Tibial artery (tissue), 4 donors: ENCODE data around the gene GIMAP7.
A peak's percentile ranks its signal among the peaks of the same experiment; 100 is the strongest.

ENCODE experiments used
- DNase-seq, 2 donors: peaks; one replicate each; pipeline ENCODE4 v3.0.0-alpha.2; 2019
- H3K27ac ChIP-seq, 2 donors: fragments of 200-600 bp; sonication (generic) in 1 of 2; 1 replicate in 1 of 2; 2 replicates in 1 of 2; pipeline ENCODE4 v1.5.1; 2018 to 2019; ENCODE audit warnings: mild to moderate bottlenecking in 1 of 2
- H3K27me3 ChIP-seq, 2 donors: fragments of 200-600 bp; sonication (generic) in 1 of 2; one replicate each; pipeline versions ENCODE4 v1.5.1 to v1.6.0; 2016 to 2019
- H3K36me3 ChIP-seq, 3 donors: fragments of 200-600 bp; sonication (generic) in 2 of 3; one replicate each; pipeline ENCODE4 v1.5.1; 2016 to 2019; ENCODE audit warnings: mild to moderate bottlenecking in 2 of 3
- H3K4me1 ChIP-seq, 4 donors: fragments of 200-600 bp; sonication (generic) in 2 of 4; 1 replicate in 3 of 4; 2 replicates in 1 of 4; pipeline ENCODE4 v1.5.1; 2016 to 2019
- H3K4me3 ChIP-seq, 2 donors: fragments of 200-600 bp; sonication (generic) in 1 of 2; 1 replicate in 1 of 2; 2 replicates in 1 of 2; pipeline ENCODE4 v1.5.1; 2018 to 2019; ENCODE audit warnings: mild to moderate bottlenecking in 2 of 2
- H3K9me3 ChIP-seq, 3 donors: fragments of 200-600 bp; sonication (generic) in 1 of 3; one replicate each; pipeline ENCODE4 v1.5.1; 2016 to 2019
- CTCF ChIP-seq, 2 experiments: fragments of 200-600 bp in 1 of 2; fragments of 450-650 bp in 1 of 2; IDR thresholded peaks; one replicate each; pipeline ENCODE4 v1.5.1; 2017 to 2019; ENCODE audit warnings: antibody characterized with exemption in 2 of 2, mild to moderate bottlenecking in 1 of 2, moderate library complexity in 1 of 2
- intact Hi-C: fragments of 100-400 bp; cut with DNase I; formaldehyde crosslinking; loops from one replicate; pipeline ENCODE4 v1.15.0; 2023; ENCODE audit warnings: low total_unique reads

The GIMAP7 gene

DNA sequence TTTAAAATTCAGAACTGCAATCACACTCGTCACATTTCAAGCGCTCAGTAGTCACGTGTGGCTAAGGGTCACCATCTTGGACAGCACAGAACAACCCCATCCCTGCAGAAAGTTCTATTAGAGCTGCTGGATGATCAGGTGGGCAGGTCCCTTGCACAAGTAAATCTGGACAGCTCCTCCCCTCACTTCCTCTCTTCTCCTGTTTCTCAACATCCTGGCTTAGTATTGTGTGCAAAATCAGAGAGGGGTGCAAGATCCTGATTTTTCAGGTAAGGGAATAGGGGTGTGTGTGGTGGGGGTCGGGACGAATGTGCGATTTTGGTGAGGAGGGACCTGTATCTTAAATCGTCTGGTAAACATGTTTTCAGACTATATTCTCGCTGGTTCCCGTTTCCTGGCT lies 52.5 kb downstream of the GIMAP7 start, which contains the start of gene GIMAP4:
Gene GIMAP4 (plus strand): TSS at position 222 of the 400 bp plus-strand sequence. CDS start 2,512 bp downstream, outside the sequence.
- Histone ChIP-seq H3K27me3 (no peaks in the 10 kb centered on the region), H3K36me3 (peaks cover 0 to 4% (median 0%) of the 10 kb centered on the region in 3 donors), H3K27ac (no peak within 1 kb of the TSS), H3K9me3 (no peaks in the 10 kb centered on the region), H3K4me3 (peak within 1 kb of the TSS; percentile 38 to 46), H3K4me1 (no peaks in the 10 kb centered on the region)
- DNase-seq: no peak
- no peak for TF ChIP-seq CTCF (IDR thresholded peaks at IDR 0.05)
- intact Hi-C loops: no loop called here

GRCh38 chr7:150567871-150568301 lies 53.2 kb downstream of the GIMAP7 start:
- intact Hi-C loops: no loop called here
- DNase-seq: no peak
- peak overlapping the region; percentile 38 to 46 for H3K4me3 ChIP-seq
- no peaks in the 10 kb centered on the region for H3K27me3 ChIP-seq
- TF ChIP-seq CTCF (IDR thresholded peaks at IDR 0.05): no peak
- H3K9me3 ChIP-seq: no peaks in the 10 kb centered on the region
- peaks cover 0 to 4% (median 0%) of the 10 kb centered on the region in 3 donors for H3K36me3 ChIP-seq
- H3K4me1 ChIP-seq: no peaks in the 10 kb centered on the region
- H3K27ac ChIP-seq: no peak overlapping the region

- no peak for TF ChIP-seq CTCF (IDR thresholded peaks at IDR 0.05)
- Histone ChIP-seq H3K27me3 (no peaks in the 10 kb centered on the region), H3K27ac (no peak overlapping the region), H3K4me1 (no peaks in the 10 kb centered on the region), H3K9me3 (no peaks in the 10 kb centered on the region), H3K36me3 (peaks cover 0 to 4% (median 0%) of the 10 kb centered on the region in 3 donors), H3K4me3 (peak overlapping the region; percentile 38 to 46)
- no peak for DNase-seq
- intact Hi-C loops: no loop called here
Observed at GRCh38 chr7:150568714-150569113, 54.0 kb downstream of the GIMAP7 start.

DNA sequence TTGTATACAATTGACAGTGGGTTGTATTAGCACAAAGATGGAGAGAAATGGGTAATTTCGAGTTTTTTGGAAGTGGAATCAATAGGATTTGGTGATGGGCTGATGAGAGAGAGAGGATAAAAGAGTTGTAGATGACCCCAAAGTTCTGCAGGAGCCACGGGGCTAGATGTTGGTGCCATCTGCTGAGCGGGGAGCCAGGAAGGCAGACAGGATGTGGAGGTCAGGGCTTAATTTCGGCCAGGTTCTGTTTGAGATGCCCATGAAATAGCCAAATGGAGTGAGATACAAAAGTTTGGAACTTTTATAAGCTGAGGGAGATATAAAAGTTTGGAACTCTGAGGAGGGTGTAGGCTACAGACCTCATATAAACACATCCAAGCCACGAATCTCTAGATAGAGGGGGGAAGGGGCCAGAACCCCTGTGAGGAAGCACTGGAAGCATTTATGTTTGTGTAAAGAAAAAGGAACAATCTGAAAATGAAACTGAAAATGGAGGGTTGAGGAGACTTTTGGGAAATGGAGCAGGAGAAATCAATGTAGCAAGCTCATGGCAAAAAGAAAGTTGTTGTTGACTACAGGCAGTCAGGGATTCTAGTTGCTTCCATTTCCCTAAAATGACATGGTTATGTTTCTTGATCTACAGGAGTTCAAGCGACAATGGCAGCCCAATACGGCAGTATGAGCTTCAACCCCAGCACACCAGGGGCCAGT lies 54.7 kb downstream of the GIMAP7 start:
- no peaks in the 10 kb centered on the region for H3K9me3 ChIP-seq
- no peak for DNase-seq
- H3K4me1 ChIP-seq: no peaks in the 10 kb centered on the region
- H3K36me3 ChIP-seq: peaks cover 0 to 4% (median 0%) of the 10 kb centered on the region in 3 donors
- TF ChIP-seq CTCF (IDR thresholded peaks at IDR 0.05): no peak
- intact Hi-C loops: no loop called here
- no peaks in the 10 kb centered on the region for H3K27me3 ChIP-seq
- peak overlapping the region in 1 of 2 donors; percentile 46 for H3K4me3 ChIP-seq
- H3K27ac ChIP-seq: no peak overlapping the region
